HG03196 (cell line): ENCODE measurements around the gene OPALIN.
"Not testable (repeated sequence)": the region's sequence is repeated elsewhere in the genome, so short reads cannot be mapped to it uniquely, and the experiment has no call there.

Experiments used
- ATAC-seq: cut with Tn5 transposase; IDR thresholded peaks from one replicate; pipeline ENCODE4 v1.9.1; 2021; ENCODE audit not compliant: unreplicated experiment

The OPALIN gene

DNA sequence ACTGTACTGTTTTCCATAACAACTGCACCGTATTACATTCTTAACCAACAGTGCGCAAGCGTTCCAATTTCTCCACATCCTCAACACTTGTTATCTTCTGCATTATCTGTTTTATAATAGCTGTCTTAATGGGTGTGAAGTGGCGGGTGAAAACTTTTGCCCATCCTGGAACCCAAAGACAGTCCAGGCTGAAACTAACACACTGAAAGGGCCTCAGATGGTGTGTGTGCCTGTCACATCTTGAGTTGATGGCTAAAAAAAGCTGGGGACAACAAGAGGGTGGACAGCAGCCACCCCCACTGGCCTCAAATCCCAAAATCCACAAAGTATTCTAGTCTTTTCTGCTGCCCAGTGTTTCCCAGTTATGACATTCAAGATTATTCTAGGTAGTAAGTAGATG lies 19.4 kb downstream of the OPALIN start:
- ATAC-seq: no peak

DNA sequence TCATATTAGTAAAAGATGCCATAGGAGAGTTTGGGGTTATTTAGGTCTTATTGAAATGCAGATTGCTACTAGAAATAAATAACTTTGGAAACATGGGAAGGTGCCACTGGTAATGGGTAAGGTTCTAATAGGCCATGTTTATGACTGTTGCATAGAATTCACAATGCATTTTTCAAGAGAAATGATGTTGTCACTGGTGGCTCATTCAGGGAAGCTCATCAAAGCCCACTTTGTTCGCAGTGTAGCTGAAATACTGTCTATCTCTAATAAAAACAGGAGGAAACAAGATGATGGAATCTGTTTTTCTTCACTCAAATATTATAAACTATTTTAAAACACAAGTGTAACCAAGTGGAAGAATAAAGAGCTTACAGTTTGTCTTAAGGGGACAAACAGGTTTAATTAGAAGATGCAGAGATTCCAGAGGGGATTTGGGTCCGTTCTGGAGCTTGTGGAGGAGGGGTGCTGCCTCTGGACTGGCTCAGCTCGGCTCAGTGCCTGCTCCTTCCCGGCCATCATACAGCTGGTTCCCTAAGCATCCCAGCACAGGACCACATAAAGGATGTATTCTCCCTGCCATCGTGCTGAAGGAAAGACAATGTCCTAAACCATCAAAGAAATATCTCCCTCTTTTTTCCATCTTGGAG lies 20.4 kb downstream of the OPALIN start:
- ATAC-seq: no peak

DNA sequence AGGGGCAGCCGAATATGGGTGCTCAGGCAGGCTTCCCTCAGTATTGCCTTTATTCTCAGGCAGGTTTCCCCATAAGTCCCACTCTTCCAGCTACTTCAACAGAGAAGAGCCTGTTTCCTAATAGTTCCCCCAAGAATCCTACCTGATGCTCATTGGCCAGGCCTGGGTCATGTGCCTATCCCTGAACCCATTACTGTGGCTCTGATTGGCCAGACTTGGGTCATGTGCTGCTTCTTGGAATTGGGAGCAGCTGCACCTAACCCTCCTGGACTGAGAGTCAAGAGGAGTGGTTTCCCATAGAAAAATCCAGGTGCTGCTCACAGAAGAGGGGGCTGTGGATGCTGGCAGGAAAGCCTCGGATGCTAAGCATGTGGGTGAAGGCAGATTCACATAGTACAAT lies 21.7 kb downstream of the OPALIN start:
- ATAC-seq: no peak

DNA sequence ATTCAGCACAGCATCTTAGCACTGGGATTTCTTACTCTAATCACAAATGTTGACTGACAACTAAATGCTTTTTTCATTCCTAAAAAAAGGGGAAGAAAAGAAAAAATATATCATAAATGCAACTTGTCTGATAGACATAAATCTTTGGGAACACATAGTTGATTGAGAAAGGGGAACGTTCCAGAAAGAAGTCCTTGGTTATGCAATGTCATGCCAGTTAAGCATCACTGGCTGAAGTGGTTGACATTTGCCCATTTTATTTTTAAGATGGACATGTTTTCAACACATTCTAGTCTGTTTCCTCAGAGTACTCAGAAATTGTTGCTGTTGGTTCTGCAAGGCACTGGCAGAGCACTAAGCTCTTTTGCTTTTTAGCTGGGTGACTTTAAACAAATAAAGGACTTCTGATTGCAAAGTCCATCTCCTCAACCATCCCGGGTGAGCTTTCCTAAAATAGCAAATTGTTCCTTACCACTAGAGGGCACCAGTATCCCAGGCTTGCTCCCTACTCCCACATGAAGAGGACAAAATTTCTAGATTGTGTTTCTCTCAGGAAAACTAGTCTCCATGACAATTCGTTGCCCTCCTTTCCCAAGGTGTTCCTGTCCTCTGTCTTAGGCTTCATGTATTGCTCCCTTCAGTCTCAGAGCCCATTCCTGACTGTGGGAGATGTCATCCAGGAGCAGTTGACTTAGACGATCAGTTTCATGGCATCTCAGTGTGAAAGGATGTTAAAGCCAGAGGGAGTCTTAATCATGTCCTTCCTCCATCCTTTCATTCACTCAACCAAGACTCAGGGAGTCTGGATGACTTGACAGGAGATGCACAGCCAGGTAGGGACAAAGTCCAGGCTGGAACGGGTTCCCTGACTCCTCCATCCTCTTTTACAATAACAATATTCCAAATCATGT lies 23.9 kb downstream of the OPALIN start:
- no peak for ATAC-seq

DNA sequence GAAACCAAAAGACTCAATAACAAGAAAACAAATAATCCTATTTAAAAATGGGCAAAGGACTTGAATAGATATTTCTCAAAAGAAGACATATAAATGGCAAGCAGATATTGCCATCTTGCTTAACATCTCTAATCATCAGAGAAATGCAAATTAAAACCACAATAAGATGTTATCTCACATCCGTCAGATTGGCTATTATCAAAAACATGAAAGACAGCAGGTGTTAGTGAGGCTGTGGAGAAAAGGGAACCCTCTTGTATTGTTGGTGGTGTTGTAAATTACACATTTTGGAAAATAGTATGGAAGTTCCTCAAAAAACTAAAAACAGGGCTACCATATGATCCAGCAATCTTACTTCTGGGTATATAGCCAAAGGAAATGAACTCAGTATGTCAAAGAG lies 25.7 kb downstream of the OPALIN start:
- no peak for ATAC-seq

DNA sequence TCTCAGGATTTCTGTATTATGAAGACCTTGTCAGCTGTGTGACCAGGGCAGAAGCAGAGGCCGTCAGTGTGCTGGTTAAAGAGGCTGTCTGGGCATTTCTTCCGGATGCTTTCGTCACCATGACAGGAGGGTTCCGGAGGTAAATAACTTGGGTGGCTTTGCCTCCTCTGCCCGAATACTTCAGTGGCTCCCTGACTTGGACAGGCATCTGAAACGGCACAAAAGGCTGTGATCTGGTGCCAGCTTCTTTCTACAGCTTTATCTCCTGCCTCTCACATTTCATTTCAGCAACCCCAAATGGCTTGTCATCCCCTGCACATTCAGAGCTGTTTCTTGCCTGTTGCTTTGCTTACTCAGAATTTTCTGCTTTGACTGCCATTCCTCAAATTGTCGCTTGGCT lies 31.3 kb downstream of the OPALIN start:
- ATAC-seq: no peak

DNA sequence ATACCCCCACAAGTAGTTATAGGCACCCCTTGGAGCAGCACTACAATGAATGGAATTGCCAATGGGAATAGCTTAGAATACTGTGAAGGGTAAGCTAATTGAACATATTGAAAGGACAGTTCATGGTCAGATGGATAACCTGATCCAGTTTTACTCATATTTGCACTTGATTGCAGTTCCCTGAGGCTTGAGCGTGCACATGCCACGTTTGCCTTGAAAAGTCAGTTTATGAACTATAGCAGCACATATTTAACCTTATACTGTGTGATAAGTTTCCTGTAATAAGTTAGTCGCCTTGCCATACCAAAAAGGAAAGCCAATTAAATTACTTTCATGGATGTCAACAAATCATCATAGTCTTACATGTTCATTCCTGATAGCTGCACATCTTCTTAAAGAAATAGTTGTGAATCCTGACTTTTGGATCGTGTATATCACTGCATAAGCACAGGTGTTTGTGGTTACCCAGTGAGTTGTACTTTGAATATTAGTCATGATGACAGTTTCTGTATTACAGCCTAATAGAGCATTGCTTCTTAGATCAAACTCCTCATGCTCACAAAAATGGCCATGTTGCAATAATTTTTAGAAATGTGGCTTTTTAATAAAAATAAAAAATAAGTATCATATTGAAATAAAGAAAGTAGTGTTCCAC lies 33.0 kb downstream of the OPALIN start:
- ATAC-seq: no peak

DNA sequence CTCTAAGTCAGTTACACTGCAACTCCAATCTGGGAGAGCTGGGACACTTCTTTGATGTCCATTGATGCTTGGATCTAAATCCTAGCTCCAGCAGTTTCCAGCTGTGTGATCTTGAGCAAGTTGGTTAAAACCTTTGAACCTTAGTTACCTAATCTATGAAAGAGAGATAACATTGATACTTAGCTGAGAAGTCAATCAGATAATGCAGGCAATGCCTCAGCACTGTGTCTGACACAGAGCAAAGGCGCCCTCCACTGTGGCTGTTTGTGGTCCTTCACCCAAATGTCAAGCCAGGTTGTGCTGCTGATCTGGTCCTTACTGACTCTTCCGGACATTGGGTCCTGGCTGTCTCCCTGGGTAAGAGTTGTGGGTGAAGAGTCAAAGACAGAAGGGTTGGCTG lies 34.4 kb downstream of the OPALIN start:
- ATAC-seq: no peak

DNA sequence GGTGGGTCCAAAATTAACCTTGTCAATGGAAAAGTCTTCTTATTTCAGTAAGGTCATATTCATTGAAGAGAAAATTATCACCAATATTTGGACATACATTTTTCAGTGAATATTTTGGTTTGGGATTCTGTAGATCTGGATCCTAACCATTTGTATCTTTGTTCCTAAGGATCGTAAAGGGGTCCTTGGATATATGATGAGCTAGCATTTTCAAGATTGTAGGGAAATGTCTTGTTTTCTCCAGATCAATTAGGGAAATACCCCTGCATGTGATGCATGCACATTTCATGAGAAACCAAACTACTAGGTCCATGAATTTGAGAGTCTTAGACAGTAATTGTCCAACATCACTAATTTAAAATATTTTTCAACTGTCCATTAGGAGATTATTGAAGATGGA lies 36.5 kb downstream of the OPALIN start:
- ATAC-seq: no peak

DNA sequence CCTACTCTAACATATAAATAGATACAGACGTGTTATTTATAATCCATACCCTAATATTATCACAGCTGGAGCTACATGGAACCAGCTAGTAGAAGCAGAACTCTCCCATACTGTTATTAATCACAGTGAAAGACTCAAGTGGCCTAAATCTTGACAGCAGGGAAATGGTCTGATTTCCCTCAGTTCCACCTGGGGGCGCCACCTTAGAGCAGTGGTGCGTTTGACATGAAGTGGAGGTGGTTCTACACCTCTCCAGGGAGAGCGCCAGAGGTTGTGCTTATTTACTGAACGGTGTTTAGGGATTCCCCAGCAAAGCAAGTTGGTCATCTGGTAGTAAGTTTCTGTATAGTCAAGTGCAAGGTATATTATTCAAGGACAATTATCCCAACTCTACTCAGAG lies 37.0 kb downstream of the OPALIN start:
- ATAC-seq: no peak

DNA sequence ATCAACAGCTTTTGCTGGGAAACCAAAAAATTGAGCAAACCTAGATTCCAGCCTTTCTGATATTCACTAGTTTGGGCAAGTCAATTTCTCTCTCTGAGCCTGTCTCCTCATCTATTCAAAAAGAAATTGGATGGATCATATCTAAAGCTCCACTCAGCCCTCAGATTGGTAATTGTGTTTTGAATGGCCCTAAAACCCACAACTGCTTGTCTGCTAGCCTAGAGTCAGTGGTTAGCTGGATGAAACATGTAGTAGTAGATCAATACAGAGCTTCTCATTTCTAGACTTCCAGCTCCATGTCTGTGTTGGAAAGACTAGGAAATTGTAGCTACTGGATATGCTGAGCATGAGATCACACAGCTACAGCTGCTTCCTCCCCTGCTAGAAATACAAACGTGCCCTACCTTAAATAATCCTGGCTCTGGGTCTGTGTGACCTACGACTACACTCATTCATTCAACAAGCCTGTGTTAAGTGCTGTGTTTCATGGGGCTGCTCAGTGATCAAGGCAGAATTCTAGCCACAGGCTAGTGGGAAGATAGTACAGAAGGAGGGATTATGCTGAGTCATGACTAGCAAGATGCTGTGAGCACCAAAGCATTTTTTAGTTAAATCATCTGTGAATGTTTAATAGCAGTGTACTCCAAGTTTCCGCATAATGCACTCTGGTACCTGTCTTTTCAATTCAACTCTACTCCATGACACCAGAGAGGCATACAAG lies 38.9 kb downstream of the OPALIN start:
- no peak for ATAC-seq

DNA sequence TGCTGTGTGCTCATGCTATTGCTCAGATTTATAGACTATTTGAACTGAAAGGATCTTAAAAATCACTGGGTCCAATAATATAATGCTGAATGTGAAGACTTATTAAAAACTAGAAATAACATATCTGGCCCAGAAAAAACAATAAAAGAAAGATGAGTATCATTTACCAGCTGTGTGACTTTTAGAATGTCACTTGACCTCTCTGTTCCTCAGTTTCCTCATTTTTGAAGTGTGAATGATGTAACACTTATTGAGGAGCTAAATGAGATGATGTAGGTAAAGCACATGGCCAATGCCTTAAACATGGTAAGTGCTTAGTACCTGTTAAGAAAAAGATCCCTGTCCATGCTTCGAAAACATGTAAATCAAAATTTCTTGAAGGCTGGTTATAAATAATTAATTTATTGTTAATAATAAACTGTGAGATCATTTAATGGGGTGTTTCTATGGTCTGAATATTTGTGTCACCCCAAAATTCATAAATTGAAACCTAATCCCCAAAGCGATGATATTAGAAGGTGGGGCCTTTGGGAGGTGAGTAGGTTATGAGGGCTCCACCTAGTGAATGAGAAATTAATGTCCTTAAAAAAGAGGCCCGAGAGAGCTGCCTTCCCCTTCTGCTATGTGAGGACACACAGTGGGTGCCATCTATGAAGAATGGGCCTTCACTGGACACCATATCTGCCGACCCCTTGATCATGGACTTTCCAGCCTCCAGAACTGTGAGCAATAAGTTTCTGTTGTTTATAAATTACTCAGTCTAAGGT lies 41.6 kb downstream of the OPALIN start:
- ATAC-seq: no peak

DNA sequence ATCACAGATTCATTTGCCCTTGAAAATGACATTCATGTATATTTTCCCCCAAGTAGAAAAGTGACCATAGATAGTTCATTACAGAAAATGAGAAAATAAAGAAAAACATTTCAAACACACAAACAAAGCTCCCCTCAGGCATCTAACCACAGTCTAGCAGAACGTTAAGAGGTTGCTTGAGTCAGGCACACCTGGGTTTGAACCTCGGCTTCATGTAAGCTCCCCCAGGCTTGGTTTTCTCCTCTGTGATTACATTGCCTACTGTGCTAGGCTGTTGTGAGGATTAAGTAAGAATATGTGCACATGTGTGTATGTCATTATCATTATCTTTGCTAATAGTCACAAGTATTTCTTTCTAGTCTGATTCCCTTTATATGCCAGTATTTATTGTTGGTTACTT lies 45.5 kb downstream of the OPALIN start:
- ATAC-seq: no peak

DNA sequence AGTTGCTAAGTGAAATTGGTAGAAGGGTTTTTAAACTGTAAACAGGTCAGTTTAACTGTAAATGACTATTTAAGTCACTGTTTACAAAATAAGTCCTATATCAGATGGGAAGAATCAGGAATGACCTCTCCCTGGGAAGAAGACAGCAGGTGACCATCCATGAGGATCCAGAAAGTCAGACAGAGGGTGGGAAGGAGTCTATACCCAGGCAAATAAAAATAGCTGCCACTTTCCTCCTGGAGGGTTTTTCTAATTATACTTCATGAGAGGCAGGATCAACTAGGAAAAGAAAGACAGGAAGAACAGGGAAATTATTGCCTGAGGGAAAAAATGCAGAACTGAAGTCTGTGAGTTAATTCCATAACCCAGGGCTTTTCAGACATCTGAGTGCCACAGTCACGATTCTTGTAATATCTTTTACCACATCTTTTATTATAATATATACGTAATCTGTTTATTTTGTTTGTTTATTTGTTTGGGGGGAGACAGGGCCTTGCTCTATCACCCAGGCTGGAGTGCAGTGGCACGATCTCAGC lies 47.6 kb downstream of the OPALIN start:
- ATAC-seq: no peak

DNA sequence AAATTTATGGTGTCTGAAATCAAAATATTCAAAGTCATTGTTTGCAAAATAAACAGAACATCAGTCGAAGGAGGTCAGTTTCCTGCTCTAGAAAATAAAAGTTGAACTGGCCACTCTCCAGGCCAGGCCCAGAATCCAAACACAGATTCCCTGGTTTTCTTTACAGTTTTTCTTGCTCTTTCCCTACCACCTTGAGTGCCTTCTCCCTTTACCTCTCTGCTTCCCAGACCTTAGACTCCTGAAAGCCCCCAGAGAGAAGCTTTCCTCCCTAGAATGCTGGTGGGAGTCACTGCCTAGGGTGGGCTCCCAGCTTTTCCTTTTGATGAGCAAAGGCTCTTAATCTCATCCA lies 48.5 kb downstream of the OPALIN start:
- no peak for ATAC-seq

DNA sequence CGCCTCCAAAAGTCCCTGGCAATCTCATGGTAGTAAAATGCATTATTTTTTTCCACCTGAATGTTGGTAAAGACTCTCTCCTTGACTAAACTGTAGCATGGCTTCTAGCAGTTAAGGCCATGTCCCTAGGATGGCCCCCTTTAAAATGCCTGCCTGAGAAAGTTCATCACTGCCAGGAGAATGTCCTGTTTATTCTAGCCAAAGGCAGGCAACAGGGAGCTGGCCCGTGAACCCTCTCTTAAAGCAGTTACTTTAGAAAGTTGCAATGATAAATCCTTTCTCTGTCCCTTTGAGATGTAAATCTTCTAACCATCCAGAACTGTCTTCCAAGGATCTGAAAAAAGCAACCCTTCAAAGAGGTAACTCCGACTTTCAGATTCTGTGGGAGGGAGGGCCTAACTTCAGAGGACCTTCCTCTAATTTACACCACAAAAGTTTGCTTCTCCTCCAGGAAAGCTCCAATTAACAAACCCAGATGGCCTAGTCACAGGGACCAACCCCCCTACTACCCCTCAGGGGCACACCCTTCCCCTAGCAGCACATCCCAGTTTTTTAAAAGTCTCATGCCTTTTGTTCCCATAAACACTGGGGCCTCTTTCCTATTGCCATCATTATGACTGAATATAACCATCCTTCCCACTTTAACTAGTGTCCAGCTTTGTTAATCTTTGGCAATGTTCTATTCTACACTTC lies 49.0 kb downstream of the OPALIN start:
- ATAC-seq: no peak

DNA sequence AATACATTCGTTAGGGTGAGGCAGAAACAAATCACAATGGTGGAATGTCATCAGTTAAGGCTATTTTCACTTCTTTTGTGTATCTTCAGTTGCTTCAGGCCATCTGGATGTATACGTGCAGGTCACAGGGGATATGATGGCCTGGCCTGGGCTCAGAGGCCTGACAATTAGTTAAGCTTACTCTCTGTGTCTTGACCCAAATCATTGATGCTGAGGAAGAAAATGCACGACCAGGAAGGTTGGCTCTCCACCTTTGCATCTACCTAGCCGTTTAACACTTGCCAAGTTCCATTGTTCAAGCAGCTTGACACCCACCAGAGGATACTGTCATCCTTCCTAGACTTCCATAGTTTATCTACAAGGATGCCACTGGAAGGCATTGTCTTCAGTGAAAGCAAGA lies 49.9 kb downstream of the OPALIN start:
- not testable (repeated sequence) for ATAC-seq

DNA sequence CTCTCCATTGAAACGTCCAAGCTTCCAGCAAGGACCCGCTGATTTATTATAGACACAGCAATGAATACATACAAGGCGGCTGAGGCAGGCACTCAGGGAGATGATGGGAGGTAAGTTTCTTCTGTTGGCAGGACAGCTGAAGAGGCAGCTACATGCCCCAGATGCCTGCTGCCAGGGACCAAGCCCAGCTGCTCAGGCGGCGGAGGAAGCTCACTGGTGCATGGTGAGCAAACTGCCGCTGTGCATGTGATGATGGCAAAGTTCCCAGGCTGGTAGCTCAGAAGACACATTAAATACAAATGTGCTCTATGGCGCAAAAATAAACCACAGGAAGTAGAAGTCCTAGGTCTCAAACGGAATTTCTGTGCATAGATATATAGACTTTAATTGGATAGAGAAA lies 52.3 kb downstream of the OPALIN start:
- ATAC-seq: no peak

DNA sequence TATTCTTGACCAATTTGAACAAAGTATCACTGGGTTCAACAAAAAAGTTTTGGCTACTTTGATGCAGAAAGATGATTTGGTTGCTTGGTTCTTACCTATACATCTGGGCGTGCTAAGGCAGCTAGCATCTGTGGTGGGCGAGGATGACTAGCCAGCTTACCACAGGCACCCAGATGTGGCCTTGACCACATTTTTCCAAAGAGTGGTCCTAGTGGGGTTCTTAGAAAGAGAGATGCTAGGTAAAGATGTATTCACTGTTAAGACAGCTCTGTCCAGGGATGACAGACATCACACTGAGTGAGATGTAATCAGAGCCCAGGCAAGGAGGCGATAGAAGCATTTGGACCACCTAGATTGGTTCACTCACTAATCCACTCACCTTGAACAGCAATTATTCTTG lies 53.8 kb downstream of the OPALIN start:
- no peak for ATAC-seq

DNA sequence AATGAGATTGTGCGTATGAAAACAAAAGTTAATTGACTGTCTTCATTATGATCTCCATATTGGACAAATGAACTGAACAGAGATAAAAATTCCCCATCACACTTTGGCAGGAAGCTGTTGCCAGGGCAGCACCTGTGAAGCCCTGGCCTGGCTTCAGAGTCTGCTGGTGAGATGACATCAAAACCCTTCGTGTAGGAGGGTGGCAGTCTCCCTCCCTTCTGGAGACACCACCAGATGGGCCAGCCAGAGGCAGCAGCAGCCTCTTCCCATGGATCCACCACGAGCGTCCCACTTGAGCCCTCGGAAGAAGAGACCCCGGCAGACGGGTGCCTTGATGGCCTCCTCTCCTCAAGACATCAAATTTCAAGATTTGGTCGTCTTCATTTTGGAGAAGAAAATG lies 54.6 kb downstream of the OPALIN start, which contains the start of gene DNTT:
DNTT (plus strand) TSS at position 205 of the 400 bp plus-strand sequence; CDS start at position 269, 64 bp downstream.
- ATAC-seq: no peak
